GM12892 (cell line): ENCODE measurements around the gene ALG10.

Experiments
- POLR2A ChIP-seq: IDR thresholded peaks from 2 replicates; pipeline ENCODE4 v1.6.1; 2011; ENCODE audit warnings: low read depth, low read length, control low read depth
- POLR2AphosphoS5 ChIP-seq: IDR thresholded peaks from 2 replicates; pipeline ENCODE4 v1.6.1; 2011; ENCODE audit warnings: low read depth, low read length, control low read depth
- TAF1 ChIP-seq: IDR thresholded peaks from 2 replicates; pipeline ENCODE4 v1.6.1; 2011; ENCODE audit warnings: low read depth, mild to moderate bottlenecking, control low read depth, low read length, borderline replicate concordance

DNA sequence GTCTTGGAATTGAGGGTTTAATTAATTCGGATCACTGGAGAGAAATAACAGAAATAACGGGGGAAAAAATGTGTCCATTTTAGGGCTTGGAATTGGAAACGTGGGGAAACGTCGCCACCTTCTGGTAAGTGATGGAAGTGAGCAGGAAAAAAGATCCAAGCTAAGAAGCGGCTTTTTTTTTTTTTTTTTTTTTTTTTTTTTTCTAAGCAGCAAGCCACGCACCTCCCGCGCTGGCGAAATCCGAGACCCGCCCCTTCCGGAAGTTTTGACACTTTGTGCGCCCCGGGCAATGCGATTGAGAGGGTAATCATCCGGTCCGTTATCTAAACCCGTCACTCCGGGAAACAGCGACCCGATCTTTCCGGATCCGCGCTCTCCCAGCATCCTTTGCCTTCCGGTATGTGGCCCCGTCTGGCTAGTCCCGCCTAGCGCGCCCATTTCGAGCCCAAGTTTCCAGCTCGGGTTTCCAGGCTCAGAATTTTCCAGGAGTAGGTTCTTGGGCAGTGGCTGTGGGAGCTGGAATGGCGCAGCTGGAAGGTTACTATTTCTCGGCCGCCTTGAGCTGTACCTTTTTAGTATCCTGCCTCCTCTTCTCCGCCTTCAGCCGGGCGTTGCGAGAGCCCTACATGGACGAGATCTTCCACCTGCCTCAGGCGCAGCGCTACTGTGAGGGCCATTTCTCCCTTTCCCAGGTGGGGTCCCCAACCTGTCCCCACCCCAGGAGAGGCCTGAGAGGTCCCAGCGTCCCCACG, at the start of gene ALG10:
- peak; percentile 71; the same call in 1 of the 2 replicates for TF ChIP-seq POLR2AphosphoS5
- TF ChIP-seq POLR2A = peak; percentile 78; the same call in 1 of the 2 replicates
- peak; percentile 73; the same call in 1 of the 2 replicates for TF ChIP-seq TAF1
